H9 (cell line): Measurements from ENCODE around the gene OTUB1. TPM values are rescaled to one million over a fixed set of nuclear protein-coding genes. Genes with fewer than 3 reads are reported as not detected.

Experiments used
- DNase-seq: peaks from one replicate; pipeline ENCODE4 v3.0.0-alpha.2; 2017
- H2AFZ ChIP-seq: one replicate; pipeline ENCODE4 v1.6.1; 2013; ENCODE audit warnings: mild to moderate bottlenecking, low read length, control low read depth, moderate library complexity
- H2AK5ac ChIP-seq: 2 replicates; pipeline ENCODE4 v1.6.1; 2013; ENCODE audit warnings: low read length, control low read depth, mixed read lengths; ENCODE audit not compliant: insufficient read length
- H2BK120ac ChIP-seq: one replicate; pipeline ENCODE4 v1.6.1; 2013; ENCODE audit warnings: low read depth, mild to moderate bottlenecking, low read length, control low read depth, inconsistent platforms; ENCODE audit not compliant: poor library complexity, severe bottlenecking
- H2BK12ac ChIP-seq: 2 replicates; pipeline ENCODE4 v1.6.1; 2013; ENCODE audit warnings: low read length, control low read depth, mixed read lengths, low read depth; ENCODE audit not compliant: insufficient read length
- H2BK15ac ChIP-seq: 2 replicates; pipeline ENCODE4 v1.6.1; 2013; ENCODE audit warnings: low read depth, low read length, control low read depth
- H2BK20ac ChIP-seq: one replicate; pipeline ENCODE4 v1.6.1; 2013; ENCODE audit warnings: low read depth, mild to moderate bottlenecking, low read length, control low read depth, inconsistent platforms; ENCODE audit not compliant: poor library complexity, severe bottlenecking
- H2BK5ac ChIP-seq: 2 replicates; pipeline ENCODE4 v1.6.1; 2013; ENCODE audit warnings: low read length, control low read depth, mixed read lengths; ENCODE audit not compliant: insufficient read length
- H3K14ac ChIP-seq: 2 replicates; pipeline ENCODE4 v1.6.1; 2013; ENCODE audit warnings: low read length, control low read depth; ENCODE audit not compliant: insufficient read depth
- H3K18ac ChIP-seq: 2 replicates; pipeline ENCODE4 v1.6.1; 2013; ENCODE audit warnings: low read depth, mild to moderate bottlenecking, mixed read lengths, low read length, control low read depth; ENCODE audit not compliant: insufficient read length
- H3K23ac ChIP-seq: 2 replicates; pipeline ENCODE4 v1.6.1; 2013; ENCODE audit warnings: low read length, control low read depth, mixed read lengths, low read depth; ENCODE audit not compliant: insufficient read length
- H3K23me2 ChIP-seq: 2 replicates; pipeline ENCODE4 v1.6.1; 2013; ENCODE audit warnings: low read depth, mild to moderate bottlenecking, mixed read lengths, low read length, control low read depth; ENCODE audit not compliant: insufficient read length, poor library complexity, severe bottlenecking
- H3K27ac ChIP-seq: 2 replicates; pipeline ENCODE4 v1.5.1; 2013; ENCODE audit warnings: low read length, control low read depth, mixed read lengths, low read depth; ENCODE audit not compliant: insufficient read length
- H3K27me3 ChIP-seq: 2 replicates; pipeline ENCODE4 v1.6.1; 2013; ENCODE audit warnings: low read length, control low read depth, inconsistent platforms; ENCODE audit not compliant: insufficient read depth
- H3K4ac ChIP-seq: 2 replicates; pipeline ENCODE4 v1.6.1; 2013; ENCODE audit warnings: low read depth, mild to moderate bottlenecking, control low read depth, inconsistent platforms, low read length, moderate library complexity
- H3K4me1 ChIP-seq: 2 replicates; pipeline ENCODE4 v1.6.1; 2013; ENCODE audit warnings: low read length, control low read depth, inconsistent platforms; ENCODE audit not compliant: insufficient read depth
- H3K4me2 ChIP-seq: 2 replicates; pipeline ENCODE4 v1.6.1; 2013; ENCODE audit warnings: low read length, control low read depth, mixed read lengths; ENCODE audit not compliant: insufficient read length, insufficient read depth
- H3K56ac ChIP-seq: 2 replicates; pipeline ENCODE4 v1.6.1; 2013; ENCODE audit warnings: low read depth, mild to moderate bottlenecking, mixed read lengths, low read length, control low read depth; ENCODE audit not compliant: insufficient read length
- H3K79me1 ChIP-seq: 2 replicates; pipeline ENCODE4 v1.6.1; 2013; ENCODE audit warnings: low read depth, mild to moderate bottlenecking, moderate library complexity, low read length, control low read depth, inconsistent platforms; ENCODE audit not compliant: insufficient read depth, poor library complexity, severe bottlenecking
- H3K79me2 ChIP-seq: 2 replicates; pipeline ENCODE4 v1.6.1; 2013; ENCODE audit warnings: low read length, control low read depth, inconsistent platforms; ENCODE audit not compliant: insufficient read depth
- H3K9ac ChIP-seq: 2 replicates; pipeline ENCODE4 v1.6.1; 2013; ENCODE audit warnings: low read length, control low read depth, mixed read lengths; ENCODE audit not compliant: insufficient read length; ENCODE audit errors: extremely low read depth
- H3K9me3 ChIP-seq: one replicate; pipeline ENCODE4 v1.6.1; 2013; ENCODE audit warnings: low read depth, low read length, inconsistent platforms; ENCODE audit not compliant: control insufficient read depth
- H3T11ph ChIP-seq: one replicate; pipeline ENCODE4 v1.6.1; 2013; ENCODE audit warnings: mild to moderate bottlenecking, low read length, control low read depth, inconsistent platforms
- H4K20me1 ChIP-seq: one replicate; pipeline ENCODE4 v1.6.1; 2013; ENCODE audit not compliant: control insufficient read depth, insufficient read length, insufficient read depth
- H4K5ac ChIP-seq: 2 replicates; pipeline ENCODE4 v1.6.1; 2013; ENCODE audit warnings: low read depth, mild to moderate bottlenecking, mixed read lengths, low read length, control low read depth; ENCODE audit not compliant: insufficient read length
- H4K8ac ChIP-seq: replicated peaks from 2 replicates; pipeline ENCODE4 v1.6.1; 2013; ENCODE audit warnings: low read length, control low read depth, mixed read lengths, low read depth; ENCODE audit not compliant: insufficient read length
- H4K91ac ChIP-seq: 2 replicates; pipeline ENCODE4 v1.6.1; 2013; ENCODE audit warnings: low read depth, mild to moderate bottlenecking, moderate library complexity, mixed read lengths, low read length, control low read depth; ENCODE audit not compliant: insufficient read length
- H3K27ac Mint-ChIP-seq, 3 experiments: 2 replicates in 2 of 3; 3 replicates in 1 of 3; pipeline ENCODE4 v1.8.0; 2020 to 2021; ENCODE audit warnings: mixed read lengths in 3 of 3, mild to moderate bottlenecking in 1 of 3, moderate library complexity in 1 of 3
- H3K27me3 Mint-ChIP-seq: 2 replicates; pipeline ENCODE4 v1.8.0; 2021; ENCODE audit warnings: low read depth, mild to moderate bottlenecking, moderate library complexity, mixed read lengths
- H3K36me3 Mint-ChIP-seq, 3 experiments: 2 replicates in 2 of 3; 3 replicates in 1 of 3; pipeline ENCODE4 v1.8.0; 2020 to 2021; ENCODE audit warnings: low read depth in 3 of 3, mixed read lengths in 3 of 3; ENCODE audit not compliant: insufficient read depth in 1 of 3
- H3K4me1 Mint-ChIP-seq, 2 experiments: 2 replicates each; pipeline ENCODE4 v1.8.0; 2020; ENCODE audit warnings: mixed read lengths in 2 of 2
- H3K4me3 Mint-ChIP-seq, 2 experiments: 2 replicates in 1 of 2; 3 replicates in 1 of 2; pipeline ENCODE4 v1.8.0; 2020 to 2021; ENCODE audit warnings: mild to moderate bottlenecking in 2 of 2, mixed read lengths in 2 of 2, moderate library complexity in 1 of 2
- H3K9me3 Mint-ChIP-seq, 2 experiments: 2 replicates in 1 of 2; 3 replicates in 1 of 2; pipeline ENCODE4 v1.8.0; 2020; ENCODE audit warnings: mild to moderate bottlenecking in 2 of 2, mixed read lengths in 2 of 2, moderate library complexity in 1 of 2
- WGBS: extraction: QIAGEN DNeasy Blood & Tissue Kit; methylation state at CpG from one replicate; pipeline ENCODE4 v1.1.7; 2013; ENCODE audit warnings: missing lambda C conversion rate, low lambda C conversion rate, mixed read lengths; ENCODE audit not compliant: insufficient read length; ENCODE audit errors: extremely low coverage; 5-methylcytosine and 5-hydroxymethylcytosine counted together
- total RNA-seq: library from RNA; stranded (reverse); gene quantifications from 2 replicates; pipeline ENCODE4 v1.2.1, GENCODE V29; 2021
- TF ChIP-seq, protein P1 (sequence below): fragments of 200-600 bp; sonication (generic); conservative IDR thresholded peaks from 3 replicates; pipeline ENCODE4 v1.8.0; 2021; ENCODE audit warnings: antibody characterized with exemption, mild to moderate bottlenecking

The OTUB1 gene
- total RNA-seq, 1 experiment from 2014 or later, result 114 TPM

DNA sequence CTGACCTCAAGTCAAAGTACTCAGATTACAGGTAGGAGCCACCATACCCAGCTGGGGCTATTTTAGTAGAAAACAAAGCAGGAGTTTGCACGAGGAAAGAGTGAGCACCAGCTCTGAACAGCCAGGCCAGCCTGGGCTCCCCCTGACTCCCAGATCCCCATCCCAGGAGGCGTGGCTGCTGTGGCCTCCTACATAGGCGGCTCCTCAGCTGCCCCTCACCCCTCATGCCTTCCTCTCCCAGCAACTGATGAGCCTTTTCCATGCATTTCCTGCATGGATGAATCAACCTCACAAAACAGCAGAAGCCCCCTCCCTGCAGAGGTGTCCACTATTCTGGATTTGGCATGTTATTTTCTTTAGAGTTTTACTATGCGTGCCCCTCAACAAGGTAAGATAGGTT, 39.0 kb downstream of the OTUB1 start:
- Histone ChIP-seq H3K27ac (no peak overlapping the region), H2BK12ac (no peak overlapping the region), H3K27me3 (no peaks in the 10 kb centered on the region), H2AFZ (no peak overlapping the region), H2BK15ac (no peak overlapping the region), H2BK5ac (no peak overlapping the region), H3K56ac (no peak overlapping the region), H3K79me2 (no peaks in the 10 kb centered on the region), H4K5ac (no peak overlapping the region), H3K14ac (no peak overlapping the region), H3K23me2 (no peaks in the 10 kb centered on the region), H3K4ac (no peak overlapping the region), H3K9me3 (no peaks in the 10 kb centered on the region), H4K20me1 (no peaks in the 10 kb centered on the region), H3T11ph (no peak overlapping the region), H2BK20ac (no peak overlapping the region), H4K91ac (no peak overlapping the region), H3K4me2 (no peak overlapping the region), H3K9ac (no peak overlapping the region), H3K23ac (no peak overlapping the region), H3K18ac (no peak overlapping the region), H2AK5ac (no peak overlapping the region), H4K8ac (no peak overlapping the region), H3K79me1 (no peaks in the 10 kb centered on the region), H2BK120ac (no peak overlapping the region), H3K4me1 (peaks cover 2% of the 10 kb centered on the region; the same call in 1 of the 2 replicates)
- Mint-ChIP-seq H3K27ac (peak overlapping the region; percentile 34 to 88 (median 84); a peak in 5 of 7 replicates), H3K4me3 (peak overlapping the region in 1 of 2 experiments; percentile 60; a peak in 2 of 5 replicates), H3K27me3 (peaks cover 44% of the 10 kb centered on the region), H3K4me1 (peaks cover 59 to 81% of the 10 kb centered on the region in 2 experiments), H3K36me3 (no peaks in the 10 kb centered on the region; a peak in 3 of 7 replicates), H3K9me3 (no peaks in the 10 kb centered on the region)
- TF ChIP-seq, protein P1, sequence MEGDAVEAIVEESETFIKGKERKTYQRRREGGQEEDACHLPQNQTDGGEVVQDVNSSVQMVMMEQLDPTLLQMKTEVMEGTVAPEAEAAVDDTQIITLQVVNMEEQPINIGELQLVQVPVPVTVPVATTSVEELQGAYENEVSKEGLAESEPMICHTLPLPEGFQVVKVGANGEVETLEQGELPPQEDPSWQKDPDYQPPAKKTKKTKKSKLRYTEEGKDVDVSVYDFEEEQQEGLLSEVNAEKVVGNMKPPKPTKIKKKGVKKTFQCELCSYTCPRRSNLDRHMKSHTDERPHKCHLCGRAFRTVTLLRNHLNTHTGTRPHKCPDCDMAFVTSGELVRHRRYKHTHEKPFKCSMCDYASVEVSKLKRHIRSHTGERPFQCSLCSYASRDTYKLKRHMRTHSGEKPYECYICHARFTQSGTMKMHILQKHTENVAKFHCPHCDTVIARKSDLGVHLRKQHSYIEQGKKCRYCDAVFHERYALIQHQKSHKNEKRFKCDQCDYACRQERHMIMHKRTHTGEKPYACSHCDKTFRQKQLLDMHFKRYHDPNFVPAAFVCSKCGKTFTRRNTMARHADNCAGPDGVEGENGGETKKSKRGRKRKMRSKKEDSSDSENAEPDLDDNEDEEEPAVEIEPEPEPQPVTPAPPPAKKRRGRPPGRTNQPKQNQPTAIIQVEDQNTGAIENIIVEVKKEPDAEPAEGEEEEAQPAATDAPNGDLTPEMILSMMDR, result no peak
- DNase-seq, result peak; percentile 85
- WGBS, result no CpG with 5 or more reads among the region's 4 CpGs
